Astrocyte (in vitro differentiated cells and primary cell): ENCODE data around the gene LRCOL1. TPM values are rescaled to one million over a fixed set of nuclear protein-coding genes. Genes with fewer than 3 reads are reported as not detected.

Experiments used
- DNase-seq: peaks from one replicate; pipeline ENCODE4 v3.0.0-alpha.2; 2010; ENCODE audit warnings: low read depth
- FAIRE-seq: peaks from 2 replicates; lab custom pipeline; 2011; peaks lifted over from hg19 to GRCh38; lab: Jason Lieb, UNC
- H2AFZ ChIP-seq: 2 replicates; pipeline ENCODE4 v1.6.0; 2012; ENCODE audit warnings: low read depth, low read length, inconsistent platforms
- H3K27ac ChIP-seq: 2 replicates; pipeline ENCODE4 v1.5.1; 2011; ENCODE audit warnings: low read depth, low read length, inconsistent platforms
- H3K27me3 ChIP-seq: 2 replicates; pipeline ENCODE4 v1.6.0; 2011; ENCODE audit warnings: low read length, inconsistent platforms; ENCODE audit not compliant: insufficient read depth
- H3K36me3 ChIP-seq: 2 replicates; pipeline ENCODE4 v1.5.1; 2011; ENCODE audit warnings: low read length, inconsistent platforms; ENCODE audit not compliant: insufficient read depth
- H3K4me1 ChIP-seq: 2 replicates; pipeline ENCODE4 v1.5.1; 2011; ENCODE audit warnings: low read length, inconsistent platforms; ENCODE audit not compliant: insufficient read depth
- H3K4me2 ChIP-seq: 2 replicates; pipeline ENCODE4 v1.6.0; 2012; ENCODE audit warnings: low read length, inconsistent platforms
- H3K4me3 ChIP-seq: 2 replicates; pipeline ENCODE4 v1.5.1; 2011; ENCODE audit warnings: low read depth, mild to moderate bottlenecking, low read length, inconsistent platforms; ENCODE audit not compliant: insufficient read depth
- H3K79me2 ChIP-seq: 2 replicates; pipeline ENCODE4 v1.6.0; 2012; ENCODE audit warnings: mild to moderate bottlenecking, low read length, inconsistent platforms; ENCODE audit not compliant: insufficient read depth
- H3K9ac ChIP-seq: 2 replicates; pipeline ENCODE4 v1.6.0; 2012; ENCODE audit warnings: mild to moderate bottlenecking, low read length, inconsistent platforms
- H3K9me3 ChIP-seq: 2 replicates; pipeline ENCODE4 v1.5.1; 2012; ENCODE audit warnings: low read depth, mild to moderate bottlenecking, low read length, inconsistent platforms; ENCODE audit not compliant: insufficient read depth
- H4K20me1 ChIP-seq: 2 replicates; pipeline ENCODE4 v1.6.0; 2012; ENCODE audit warnings: low read length, inconsistent platforms; ENCODE audit not compliant: insufficient read depth
- H3K27ac Mint-ChIP-seq: one replicate; pipeline ENCODE4 v1.8.0; 2021; ENCODE audit warnings: mild to moderate bottlenecking, mixed read lengths; ENCODE audit not compliant: unreplicated experiment
- H3K27me3 Mint-ChIP-seq: one replicate; pipeline ENCODE4 v1.8.0; 2021; ENCODE audit warnings: low read depth, mixed read lengths; ENCODE audit not compliant: unreplicated experiment
- H3K36me3 Mint-ChIP-seq: one replicate; pipeline ENCODE4 v1.8.0; 2021; ENCODE audit warnings: low read depth, mixed read lengths; ENCODE audit not compliant: unreplicated experiment
- H3K4me1 Mint-ChIP-seq: one replicate; pipeline ENCODE4 v1.8.0; 2021; ENCODE audit warnings: low read depth, mixed read lengths; ENCODE audit not compliant: unreplicated experiment
- H3K4me3 Mint-ChIP-seq: one replicate; pipeline ENCODE4 v1.8.0; 2021; ENCODE audit warnings: mild to moderate bottlenecking, moderate library complexity, mixed read lengths; ENCODE audit not compliant: unreplicated experiment
- H3K9me3 Mint-ChIP-seq: one replicate; pipeline ENCODE4 v1.8.0; 2021; ENCODE audit warnings: mild to moderate bottlenecking, mixed read lengths; ENCODE audit not compliant: unreplicated experiment
- CTCF ChIP-seq: IDR thresholded peaks from 2 replicates; pipeline ENCODE4 v1.5.1; 2011; ENCODE audit warnings: low read depth, mild to moderate bottlenecking, inconsistent platforms, low read length, moderate library complexity; ENCODE audit not compliant: insufficient read depth
- EZH2 ChIP-seq: IDR thresholded peaks from 2 replicates; pipeline ENCODE4 v1.6.1; 2012; ENCODE audit warnings: mild to moderate bottlenecking, low read length, inconsistent platforms; ENCODE audit not compliant: insufficient read depth
- total RNA-seq: library from RNA; stranded (reverse); gene quantifications from 2 replicates; pipeline ENCODE4 v1.2.1, GENCODE V29; 2021

Gene LRCOL1
- total RNA-seq, 1 donor from 2014 or later, result not detected

- no peaks in the 10 kb centered on the region for H3K36me3 ChIP-seq
- no peaks in the 10 kb centered on the region for H3K79me2 ChIP-seq
- H3K9me3 ChIP-seq, result peaks cover 25% of the 10 kb centered on the region
- Mint-ChIP-seq H3K9me3 (peaks cover 2% of the 10 kb centered on the region), H3K4me3 (peak overlapping the region; percentile 80), H3K4me1 (peaks cover 9% of the 10 kb centered on the region), H3K27ac (peak overlapping the region; percentile 41), H3K36me3 (no peaks in the 10 kb centered on the region), H3K27me3 (peaks cover 44% of the 10 kb centered on the region)
- H3K4me1 ChIP-seq, result peaks cover 8% of the 10 kb centered on the region
- DNase-seq, result no peak
- no peak overlapping the region for H3K9ac ChIP-seq
- TF ChIP-seq EZH2 (peak; percentile 93), CTCF (no peak)
- H3K4me3 ChIP-seq, result no peak overlapping the region
- H2AFZ ChIP-seq, result no peak overlapping the region
- peaks cover 31% of the 10 kb centered on the region for H3K27me3 ChIP-seq
- H3K4me2 ChIP-seq, result no peak overlapping the region
- no peak overlapping the region for H3K27ac ChIP-seq
- FAIRE-seq, result no peak
- peaks cover 3% of the 10 kb centered on the region for H4K20me1 ChIP-seq
Measured at GRCh38 chr12:132617822-132618682, 7.7 kb upstream of the LRCOL1 start.

GRCh38 chr12:132617135-132617701 lies 6.8 kb upstream of the LRCOL1 start:
- Mint-ChIP-seq H3K27ac (no peak overlapping the region), H3K4me1 (peaks cover under 1% of the 10 kb centered on the region)

More at GRCh38 chr12:132617135-132617701, 6.8 kb upstream of the LRCOL1 start:
- FAIRE-seq, result no peak
- peaks cover 50% of the 10 kb centered on the region for H3K27me3 Mint-ChIP-seq
- H3K9me3 Mint-ChIP-seq, result peaks cover 2% of the 10 kb centered on the region
- TF ChIP-seq CTCF, result no peak
- TF ChIP-seq EZH2, result no peak
- H3K4me2 ChIP-seq, result no peak overlapping the region
- H3K36me3 ChIP-seq, result no peaks in the 10 kb centered on the region
- peaks cover 35% of the 10 kb centered on the region for H3K27me3 ChIP-seq
- no peak overlapping the region for H3K4me3 Mint-ChIP-seq
- no peaks in the 10 kb centered on the region for H3K36me3 Mint-ChIP-seq
- H3K9me3 ChIP-seq, result peaks cover 25% of the 10 kb centered on the region
- DNase-seq, result no peak
- H3K4me3 ChIP-seq, result no peak overlapping the region
- no peak overlapping the region for H3K9ac ChIP-seq
- no peak overlapping the region for H3K27ac ChIP-seq
- H2AFZ ChIP-seq, result no peak overlapping the region
- H4K20me1 ChIP-seq, result peaks cover 3% of the 10 kb centered on the region
- H3K4me1 ChIP-seq, result peaks cover under 1% of the 10 kb centered on the region
- no peaks in the 10 kb centered on the region for H3K79me2 ChIP-seq
